ENCODE results near the gene CHKA. TPM values are rescaled to one million over a fixed set of nuclear protein-coding genes. Genes with fewer than 3 reads are reported as not detected.

Gene CHKA
- total and polyA plus RNA-seq, 2 of the 4 experiments (the other 2 are of a cell fraction): 4.5 to 8.4 TPM

- Histone ChIP-seq H3K27ac (ENCODE audit: insufficient read depth, low read length) (no peak overlapping the region), H3K4me3 (ENCODE audit: insufficient read depth, low read depth, low read length) (no peak overlapping the region), H2BK120ac (ENCODE audit: low read depth, low read length) (no peak overlapping the region), H4K8ac (ENCODE audit: low read depth in 2 of 2, low read length in 2 of 2) (no peak overlapping the region), H2AFZ (replicated peaks; ENCODE audit: low read length, poor library complexity) (no peak overlapping the region), H4K20me1 (ENCODE audit: insufficient read depth, low read length) (peaks cover 6% of the 10 kb centered on the region; the same call in 1 of the 2 replicates), H2BK5ac (ENCODE audit: low read depth, low read length, poor library complexity, severe bottlenecking) (no peak overlapping the region), H3K14ac (replicated peaks; ENCODE audit: low read depth, low read length) (no peak overlapping the region), H4K5ac (ENCODE audit: low read depth, low read length) (no peak overlapping the region), H3K27me3 (ENCODE audit: control insufficient read depth, insufficient read depth, low read length) (no peaks in the 10 kb centered on the region), H2BK20ac (ENCODE audit: low read depth, low read length) (no peak overlapping the region), H2AK5ac (ENCODE audit: low read depth, low read length) (no peak overlapping the region), H3K4me1 (ENCODE audit: control insufficient read depth, insufficient read depth, low read length) (no peaks in the 10 kb centered on the region), H3K36me3 (ENCODE audit: control insufficient read depth, insufficient read depth, low read length) (peaks cover 38% of the 10 kb centered on the region), H2AK9ac (replicated peaks; ENCODE audit: low read depth, low read length, poor library complexity) (no peak overlapping the region), H3K9me1 (ENCODE audit: insufficient read depth, low read length) (peaks cover 32% of the 10 kb centered on the region), H3K9me3 (ENCODE audit: control insufficient read depth, insufficient read depth, low read length) (no peaks in the 10 kb centered on the region), H2BK15ac (ENCODE audit: low read depth, low read length) (no peak overlapping the region), H3K56ac (ENCODE audit: extremely low read depth, insufficient read depth, low read length) (no peak overlapping the region), H3K9ac (ENCODE audit: low read depth, low read length) (no peak overlapping the region), H3K4me2 (ENCODE audit: low read depth, low read length) (no peak overlapping the region), H3K79me1 (ENCODE audit: low read depth in 1 of 2, low read length in 2 of 2) (peaks cover 0 to 12% of the 10 kb centered on the region in 2 experiments; a peak in 1 of 4 replicates), H3K4ac (ENCODE audit: low read depth, low read length) (no peak overlapping the region), H4K91ac (ENCODE audit: insufficient read depth, low read depth, low read length) (no peak overlapping the region), H3K18ac (ENCODE audit: low read depth, low read length) (no peak overlapping the region), H3K23ac (ENCODE audit: low read depth, low read length) (no peak overlapping the region)
- DNase-seq (no peak), ATAC-seq (ENCODE audit: low read depth) (no peak)
- TF ChIP-seq RCOR1 (IDR thresholded peaks at IDR 0.05; ENCODE audit: insufficient replicate concordance, low read length) (no peak), RAD21 (IDR thresholded peaks at IDR 0.05; ENCODE audit: low read length) (no peak), RFX5 (IDR thresholded peaks at IDR 0.05; ENCODE audit: low read depth, low read length) (no peak), ELK1 (IDR thresholded peaks at IDR 0.05; ENCODE audit: borderline replicate concordance, low read depth, low read length) (no peak), CEBPB (IDR thresholded peaks at IDR 0.05; ENCODE audit: low read depth, low read length) (no peak), CHD1 (IDR thresholded peaks at IDR 0.05; ENCODE audit: low read depth, low read length) (no peak), MXI1 (IDR thresholded peaks at IDR 0.05; ENCODE audit: borderline replicate concordance, low read depth, low read length) (no peak), BHLHE40 (IDR thresholded peaks at IDR 0.05; ENCODE audit: low read depth, low read length) (no peak), MAFK (IDR thresholded peaks at IDR 0.05; ENCODE audit: low read depth, low read length) (no peak)
- intact Hi-C loops (cut with micrococcal nuclease) (no loop called here), dilution Hi-C loops (cut with HindIII; ENCODE audit: low sequenced_read_pairs, unreplicated experiment) (no loop called here), in situ Hi-C loops (cut with MboI; ENCODE audit: low sequenced_read_pairs) (no loop called here)
- ChIA-PET CTCF (no interaction called here), POLR2A (ENCODE audit: unreplicated experiment) (no interaction called here)
- no TSS peak for BruUV-seq (replicated peaks)
- WGBS, 2 experiments (ENCODE audit: extremely low coverage in 2 of 2, insufficient read length in 1 of 2): 92% methylated on average over 4 of the region's 11 CpGs; no CpG with 5 or more reads in 1 of the 2 experiments
Measured at GRCh38 chr11:68163691-68164090, 42.5 kb upstream of the CHKA start.

All from IMR-90 (cell line).